ENCODE data around the gene ADRA2A.

The ADRA2A gene

DNA sequence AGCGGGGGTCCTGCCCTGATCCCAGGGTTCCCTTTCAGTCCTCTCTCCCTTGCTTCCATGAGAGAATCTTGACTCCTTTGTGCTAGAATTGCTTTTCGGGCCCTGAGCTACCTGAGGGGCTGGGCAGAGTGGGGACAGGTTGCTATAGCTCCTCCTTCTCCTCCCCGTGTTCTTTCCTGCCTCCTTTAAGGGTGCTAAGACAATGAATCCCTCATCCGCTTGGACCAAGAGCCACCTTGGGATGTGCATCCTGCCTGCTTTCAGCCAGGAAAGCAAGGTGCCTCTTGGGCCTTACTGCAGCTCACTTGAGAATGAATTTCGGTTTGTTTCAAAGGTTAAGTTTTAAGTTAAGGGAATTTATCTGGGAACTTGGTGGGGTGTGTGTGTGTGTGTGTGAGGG lies 53.6 kb downstream of the ADRA2A start:
- no peak for ATAC-seq

More for the DNA sequence above, 53.6 kb downstream of the ADRA2A start:
- Mint-ChIP-seq H3K27me3 (peaks cover 25% of the 10 kb centered on the region), H3K36me3 (no peaks in the 10 kb centered on the region), H3K4me1 (no peaks in the 10 kb centered on the region), H3K4me3 (no peak overlapping the region), H3K9me3 (no peaks in the 10 kb centered on the region), H3K27ac (no peak overlapping the region)
